Stimulated activated naive CD8-positive, alpha-beta T cell treated with anti-CD3 and anti-CD28 coated beads, Interleukin-15, Interleukin-2, amounts not matched to agents 100 ng/mL and 50 ng/mL, for 24 hours (primary cell): ENCODE data around the gene HOMER2.

ENCODE experiments used
- H3K27ac Mint-ChIP-seq: one replicate; pipeline ENCODE4 v1.8.0; 2021; ENCODE audit warnings: mild to moderate bottlenecking, mixed read lengths
- H3K27me3 Mint-ChIP-seq: one replicate; pipeline ENCODE4 v1.8.0; 2021; ENCODE audit warnings: mixed read lengths
- H3K36me3 Mint-ChIP-seq: one replicate; pipeline ENCODE4 v1.8.0; 2021; ENCODE audit warnings: low read depth, mixed read lengths
- H3K4me1 Mint-ChIP-seq: one replicate; pipeline ENCODE4 v1.8.0; 2021; ENCODE audit warnings: low read depth, mixed read lengths
- H3K4me3 Mint-ChIP-seq: one replicate; pipeline ENCODE4 v1.8.0; 2021; ENCODE audit warnings: mild to moderate bottlenecking, mixed read lengths
- H3K9me3 Mint-ChIP-seq: one replicate; pipeline ENCODE4 v1.8.0; 2021; ENCODE audit warnings: mixed read lengths

Gene HOMER2

GRCh38 chr15:82928711-82929110 is 23.8 kb downstream of the HOMER2 start:
- Mint-ChIP-seq H3K36me3 (no peaks in the 10 kb centered on the region), H3K4me3 (no peak overlapping the region), H3K9me3 (no peaks in the 10 kb centered on the region), H3K4me1 (peaks cover 7% of the 10 kb centered on the region), H3K27ac (no peak overlapping the region), H3K27me3 (no peaks in the 10 kb centered on the region)

GRCh38 chr15:82923744-82924143 is 28.8 kb downstream of the HOMER2 start:
- no peaks in the 10 kb centered on the region for H3K4me1 Mint-ChIP-seq
- no peaks in the 10 kb centered on the region for H3K36me3 Mint-ChIP-seq
- H3K27ac Mint-ChIP-seq = no peak overlapping the region
- no peaks in the 10 kb centered on the region for H3K9me3 Mint-ChIP-seq
- no peak overlapping the region for H3K4me3 Mint-ChIP-seq
- no peaks in the 10 kb centered on the region for H3K27me3 Mint-ChIP-seq

- Mint-ChIP-seq H3K4me3 (no peak overlapping the region), H3K27ac (no peak overlapping the region), H3K36me3 (no peaks in the 10 kb centered on the region), H3K27me3 (no peaks in the 10 kb centered on the region), H3K4me1 (no peaks in the 10 kb centered on the region), H3K9me3 (no peaks in the 10 kb centered on the region)
These were observed 29.8 kb downstream of the HOMER2 start for GRCh38 chr15:82922737-82923136.

- H3K9me3 Mint-ChIP-seq = no peaks in the 10 kb centered on the region
- H3K27me3 Mint-ChIP-seq = no peaks in the 10 kb centered on the region
- no peak overlapping the region for H3K27ac Mint-ChIP-seq
These were observed 30.6 kb downstream of the HOMER2 start for GRCh38 chr15:82921939-82922338.

GRCh38 chr15:82921242-82921641 is 31.3 kb downstream of the HOMER2 start:
- H3K36me3 Mint-ChIP-seq = no peaks in the 10 kb centered on the region
- no peaks in the 10 kb centered on the region for H3K4me1 Mint-ChIP-seq
- H3K27me3 Mint-ChIP-seq = no peaks in the 10 kb centered on the region
- H3K4me3 Mint-ChIP-seq = no peak overlapping the region
- no peaks in the 10 kb centered on the region for H3K9me3 Mint-ChIP-seq
- no peak overlapping the region for H3K27ac Mint-ChIP-seq

More at GRCh38 chr15:82921939-82922338, 30.6 kb downstream of the HOMER2 start:
- H3K4me1 Mint-ChIP-seq = no peaks in the 10 kb centered on the region
- no peak overlapping the region for H3K4me3 Mint-ChIP-seq
- H3K36me3 Mint-ChIP-seq = no peaks in the 10 kb centered on the region

GRCh38 chr15:82919231-82919886 is 33.2 kb downstream of the HOMER2 start:
- no peaks in the 10 kb centered on the region for H3K27me3 Mint-ChIP-seq
- no peaks in the 10 kb centered on the region for H3K9me3 Mint-ChIP-seq
- no peak overlapping the region for H3K27ac Mint-ChIP-seq
- no peaks in the 10 kb centered on the region for H3K4me1 Mint-ChIP-seq
- H3K36me3 Mint-ChIP-seq = no peaks in the 10 kb centered on the region
- no peak overlapping the region for H3K4me3 Mint-ChIP-seq

GRCh38 chr15:82918607-82919230 is 33.8 kb downstream of the HOMER2 start:
- H3K4me1 Mint-ChIP-seq = no peaks in the 10 kb centered on the region
- no peaks in the 10 kb centered on the region for H3K36me3 Mint-ChIP-seq
- no peak overlapping the region for H3K4me3 Mint-ChIP-seq
- no peaks in the 10 kb centered on the region for H3K9me3 Mint-ChIP-seq
- no peaks in the 10 kb centered on the region for H3K27me3 Mint-ChIP-seq
- no peak overlapping the region for H3K27ac Mint-ChIP-seq

- H3K9me3 Mint-ChIP-seq = no peaks in the 10 kb centered on the region
- no peak overlapping the region for H3K27ac Mint-ChIP-seq
- no peaks in the 10 kb centered on the region for H3K36me3 Mint-ChIP-seq
- no peaks in the 10 kb centered on the region for H3K27me3 Mint-ChIP-seq
- no peaks in the 10 kb centered on the region for H3K4me1 Mint-ChIP-seq
- no peak overlapping the region for H3K4me3 Mint-ChIP-seq
These were observed 34.4 kb downstream of the HOMER2 start for GRCh38 chr15:82918162-82918561.

GRCh38 chr15:82917249-82917648 is 35.3 kb downstream of the HOMER2 start:
- H3K27me3 Mint-ChIP-seq = no peaks in the 10 kb centered on the region
- H3K9me3 Mint-ChIP-seq = no peaks in the 10 kb centered on the region
- no peak overlapping the region for H3K4me3 Mint-ChIP-seq
- H3K36me3 Mint-ChIP-seq = no peaks in the 10 kb centered on the region
- H3K4me1 Mint-ChIP-seq = no peaks in the 10 kb centered on the region
- H3K27ac Mint-ChIP-seq = no peak overlapping the region

- Mint-ChIP-seq H3K27ac (no peak overlapping the region), H3K27me3 (no peaks in the 10 kb centered on the region), H3K4me3 (no peak overlapping the region), H3K4me1 (no peaks in the 10 kb centered on the region), H3K36me3 (no peaks in the 10 kb centered on the region), H3K9me3 (no peaks in the 10 kb centered on the region)
These were observed 36.2 kb downstream of the HOMER2 start for GRCh38 chr15:82916161-82916952.

- Mint-ChIP-seq H3K27me3 (no peaks in the 10 kb centered on the region), H3K4me3 (no peak overlapping the region), H3K4me1 (no peaks in the 10 kb centered on the region), H3K27ac (no peak overlapping the region), H3K36me3 (no peaks in the 10 kb centered on the region), H3K9me3 (no peaks in the 10 kb centered on the region)
These were observed 38.1 kb downstream of the HOMER2 start for GRCh38 chr15:82914396-82914795.

- H3K4me3 Mint-ChIP-seq = no peak overlapping the region
These were observed 41.1 kb downstream of the HOMER2 start for GRCh38 chr15:82911458-82911857.

GRCh38 chr15:82910721-82911120 is 41.8 kb downstream of the HOMER2 start:
- H3K4me3 Mint-ChIP-seq = no peak overlapping the region
- no peak overlapping the region for H3K27ac Mint-ChIP-seq
- no peaks in the 10 kb centered on the region for H3K36me3 Mint-ChIP-seq
- H3K9me3 Mint-ChIP-seq = peaks cover 12% of the 10 kb centered on the region
- H3K27me3 Mint-ChIP-seq = no peaks in the 10 kb centered on the region
- no peaks in the 10 kb centered on the region for H3K4me1 Mint-ChIP-seq

More at GRCh38 chr15:82911458-82911857, 41.1 kb downstream of the HOMER2 start:
- no peaks in the 10 kb centered on the region for H3K27me3 Mint-ChIP-seq
- no peaks in the 10 kb centered on the region for H3K36me3 Mint-ChIP-seq
- H3K4me1 Mint-ChIP-seq = no peaks in the 10 kb centered on the region
- no peak overlapping the region for H3K27ac Mint-ChIP-seq
- H3K9me3 Mint-ChIP-seq = peaks cover 12% of the 10 kb centered on the region

GRCh38 chr15:82909080-82909815 is 43.3 kb downstream of the HOMER2 start:
- peaks cover 3% of the 10 kb centered on the region for H3K4me1 Mint-ChIP-seq
- no peak overlapping the region for H3K4me3 Mint-ChIP-seq
- no peaks in the 10 kb centered on the region for H3K27me3 Mint-ChIP-seq
- H3K36me3 Mint-ChIP-seq = no peaks in the 10 kb centered on the region
- H3K27ac Mint-ChIP-seq = no peak overlapping the region
- peaks cover 12% of the 10 kb centered on the region for H3K9me3 Mint-ChIP-seq

GRCh38 chr15:82907350-82907749 is 45.2 kb downstream of the HOMER2 start:
- Mint-ChIP-seq H3K27ac (no peak overlapping the region), H3K9me3 (peaks cover 12% of the 10 kb centered on the region), H3K4me1 (peaks cover 3% of the 10 kb centered on the region), H3K4me3 (no peak overlapping the region), H3K27me3 (no peaks in the 10 kb centered on the region), H3K36me3 (no peaks in the 10 kb centered on the region)
